H1 (cell line): ENCODE results near the gene GATAD2B. TPM values are rescaled to one million over a fixed set of nuclear protein-coding genes. Genes with fewer than 3 reads are reported as not detected.

Experiments used
- ATF2 ChIP-seq: IDR thresholded peaks from 2 replicates; pipeline ENCODE4 v1.6.1; 2012; ENCODE audit warnings: low read length, inconsistent platforms
- BACH1 ChIP-seq: IDR thresholded peaks from 2 replicates; pipeline ENCODE4 v1.6.1; 2012; ENCODE audit warnings: low read length, improper control_type of control experiment
- CBX8 ChIP-seq: fragments of 300-800, 300-1000 bp; sonication (generic); IDR thresholded peaks from 2 replicates; pipeline ENCODE4 v1.7.1; 2016; ENCODE audit warnings: low read depth, low read length, borderline replicate concordance
- CTCF ChIP-seq, 3 experiments: IDR thresholded peaks; 1 replicate in 2 of 3; 2 replicates in 1 of 3; pipeline versions ENCODE4 v1.5.1 to v1.6.1; 2011; ENCODE audit warnings: low read length in 3 of 3, mild to moderate bottlenecking in 3 of 3, inconsistent platforms in 2 of 3, low read depth in 1 of 3, moderate library complexity in 1 of 3; ENCODE audit not compliant: insufficient read depth in 1 of 3; ENCODE audit errors: control extremely low read depth in 1 of 3
- EGR1 ChIP-seq: IDR thresholded peaks from 2 replicates; pipeline ENCODE4 v1.6.1; 2011; ENCODE audit warnings: low read depth, low read length, borderline replicate concordance
- EP300 ChIP-seq, 2 experiments: IDR thresholded peaks; 1 replicate in 1 of 2; 2 replicates in 1 of 2; pipeline ENCODE4 v1.6.1; 2011 to 2012; ENCODE audit warnings: low read depth in 2 of 2, low read length in 2 of 2, mild to moderate bottlenecking in 2 of 2, borderline replicate concordance in 1 of 2, inconsistent platforms in 1 of 2, moderate library complexity in 1 of 2
- EZH2 ChIP-seq: fragments of 200-600 bp; sonication (generic); IDR thresholded peaks from 2 replicates; pipeline ENCODE4 v1.7.1; 2012; ENCODE audit warnings: low read depth, mild to moderate bottlenecking, moderate library complexity, low read length, inconsistent platforms; ENCODE audit not compliant: severe bottlenecking
- KDM5A ChIP-seq: fragments of 200-600 bp; IDR thresholded peaks from 2 replicates; pipeline ENCODE4 v1.7.1; 2012; ENCODE audit warnings: mild to moderate bottlenecking, low read length, inconsistent platforms, mixed read lengths
- SAP30 ChIP-seq: fragments of 300-600 bp; sonication (generic); IDR thresholded peaks from 2 replicates; pipeline ENCODE4 v1.7.1; 2012; ENCODE audit warnings: low read length, moderate library complexity, mild to moderate bottlenecking, inconsistent platforms; ENCODE audit not compliant: insufficient read depth, insufficient replicate concordance
- SIN3A ChIP-seq, 2 experiments: IDR thresholded peaks in 1 of 2; conservative IDR thresholded peaks in 1 of 2; 2 replicates each; pipeline ENCODE4 v1.6.1; 2011 to 2012; ENCODE audit warnings: low read length in 2 of 2, improper control_type of control experiment in 1 of 2, low read depth in 1 of 2, mild to moderate bottlenecking in 1 of 2
- SIX5 ChIP-seq: IDR thresholded peaks from 2 replicates; pipeline ENCODE4 v1.6.1; 2011; ENCODE audit warnings: mild to moderate bottlenecking, low read depth, low read length
- SP4 ChIP-seq: IDR thresholded peaks from 2 replicates; pipeline ENCODE4 v1.6.1; 2012; ENCODE audit warnings: low read length, inconsistent platforms
- SRF ChIP-seq: IDR thresholded peaks from 2 replicates; pipeline ENCODE4 v1.6.1; 2011; ENCODE audit warnings: mild to moderate bottlenecking, low read depth, low read length, moderate library complexity
- SUZ12 ChIP-seq: fragments of 200-600 bp; sonication (generic); IDR thresholded peaks from 2 replicates; pipeline ENCODE4 v1.6.1; 2012; ENCODE audit warnings: mild to moderate bottlenecking, inconsistent platforms, low read length, moderate library complexity, mixed read lengths
- TAF1 ChIP-seq: IDR thresholded peaks from 2 replicates; pipeline ENCODE4 v1.6.1; 2011; ENCODE audit warnings: mild to moderate bottlenecking, low read depth, low read length
- TBP ChIP-seq: IDR thresholded peaks from 2 replicates; pipeline ENCODE4 v1.6.1; 2011; ENCODE audit warnings: low read depth, low read length, improper control_type of control experiment
- TCF12 ChIP-seq: IDR thresholded peaks from 2 replicates; pipeline ENCODE4 v1.6.1; 2011; ENCODE audit warnings: low read depth, mild to moderate bottlenecking, low read length
- USF2 ChIP-seq: IDR thresholded peaks from 2 replicates; pipeline ENCODE4 v1.6.1; 2011; ENCODE audit warnings: low read length, improper control_type of control experiment
- polyA plus RNA-seq, 7 experiments: library from polyadenylated mRNA; depleted of rRNA in 3 of 7; stranded (reverse) in 5 of 7; unstranded in 2 of 7; fragments of >200 nt in 5 of 7; fragments of 200-250 nt in 2 of 7; gene quantifications; 1 replicate in 5 of 7; 2 replicates in 1 of 7; 4 replicates in 1 of 7; pipeline versions ENCODE4 v1.2.1 to v1.2.3, GENCODE V29; 2011 to 2013; ENCODE audit warnings: missing spikeins in 2 of 7, mixed read lengths in 2 of 7
- total RNA-seq: library from RNA; stranded (reverse); fragmentation: NEBNext Ultra II Directional; extraction: Animal tissue kit (Norgen Biotek cat#: 25700); gene quantifications from 2 replicates; pipeline ENCODE4 v1.2.1, GENCODE V29; 2021

Gene GATAD2B
- total and polyA plus RNA-seq, 2 of the 8 experiments (the other 6 are each of a cell fraction or from before 2014, with no cell fraction given), result 8.4 to 39.1 TPM

- TF ChIP-seq USF2 (no peak), SRF (no peak), CBX8 (no peak), SAP30 (peak; percentile 5), BACH1 (no peak), KDM5A (no peak), ATF2 (no peak), EZH2 (no peak), SUZ12 (no peak), EP300 (IDR thresholded peaks at IDR 0.05; ENCODE audit: borderline replicate concordance in 1 of 2, low read depth in 2 of 2, low read length in 2 of 2) (no peak), SP4 (no peak), TBP (no peak), EGR1 (no peak), TAF1 (no peak; the same call in 1 of the 2 replicates), TCF12 (no peak), CTCF (IDR thresholded peaks at IDR 0.05; ENCODE audit: control extremely low read depth in 1 of 3, insufficient read depth in 1 of 3, low read depth in 1 of 3, low read length in 3 of 3) (no peak), SIX5 (no peak), SIN3A (conservative IDR thresholded peaks at IDR 0.05 in 1 of 2, IDR thresholded peaks at IDR 0.05 in 1 of 2; ENCODE audit: low read depth in 1 of 2, low read length in 2 of 2) (peak in 1 of 2 experiments; percentile 15; a peak in 2 of 4 replicates)
Observed at GRCh38 chr1:153945795-153946621, 23.2 kb upstream of the GATAD2B start (continued).
